Peyer's patch (tissue), 4 donors: ENCODE results near the gene LRP2BP.

Experiments
- POLR2A ChIP-seq, 2 donors: fragments of 450-650 bp; IDR thresholded peaks; one replicate each; pipeline ENCODE4 v1.5.1; 2017; ENCODE audit warnings: antibody characterized with exemption in 2 of 2, mild to moderate bottlenecking in 2 of 2, moderate library complexity in 2 of 2
- TF ChIP-seq, protein P1 (sequence below), 6 experiments: fragments of 450-650 bp in 4 of 6; fragments of 200-600 bp in 2 of 6; sonication (generic) in 1 of 6; IDR thresholded peaks; one replicate each; pipeline ENCODE4 v1.5.1; 2017 to 2019; ENCODE audit warnings: antibody characterized with exemption in 6 of 6, mild to moderate bottlenecking in 3 of 6, moderate library complexity in 1 of 6

- no peak for TF ChIP-seq POLR2A (IDR thresholded peaks at IDR 0.05)
- TF ChIP-seq, protein P1, sequence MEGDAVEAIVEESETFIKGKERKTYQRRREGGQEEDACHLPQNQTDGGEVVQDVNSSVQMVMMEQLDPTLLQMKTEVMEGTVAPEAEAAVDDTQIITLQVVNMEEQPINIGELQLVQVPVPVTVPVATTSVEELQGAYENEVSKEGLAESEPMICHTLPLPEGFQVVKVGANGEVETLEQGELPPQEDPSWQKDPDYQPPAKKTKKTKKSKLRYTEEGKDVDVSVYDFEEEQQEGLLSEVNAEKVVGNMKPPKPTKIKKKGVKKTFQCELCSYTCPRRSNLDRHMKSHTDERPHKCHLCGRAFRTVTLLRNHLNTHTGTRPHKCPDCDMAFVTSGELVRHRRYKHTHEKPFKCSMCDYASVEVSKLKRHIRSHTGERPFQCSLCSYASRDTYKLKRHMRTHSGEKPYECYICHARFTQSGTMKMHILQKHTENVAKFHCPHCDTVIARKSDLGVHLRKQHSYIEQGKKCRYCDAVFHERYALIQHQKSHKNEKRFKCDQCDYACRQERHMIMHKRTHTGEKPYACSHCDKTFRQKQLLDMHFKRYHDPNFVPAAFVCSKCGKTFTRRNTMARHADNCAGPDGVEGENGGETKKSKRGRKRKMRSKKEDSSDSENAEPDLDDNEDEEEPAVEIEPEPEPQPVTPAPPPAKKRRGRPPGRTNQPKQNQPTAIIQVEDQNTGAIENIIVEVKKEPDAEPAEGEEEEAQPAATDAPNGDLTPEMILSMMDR (IDR thresholded peaks at IDR 0.05), result no peak
These were observed 62.9 kb downstream of the LRP2BP start for GRCh38 chr4:185332575-185333464.
